HG03442 (cell line): ENCODE results near the gene ATF7IP2.
"Not testable (repeated sequence)": the region's sequence is repeated elsewhere in the genome, so short reads cannot be mapped to it uniquely, and the experiment has no call there.

ENCODE experiments used
- ATAC-seq: cut with Tn5 transposase; IDR thresholded peaks from one replicate; pipeline ENCODE4 v1.9.1; 2021; ENCODE audit warnings: mild to moderate bottlenecking, moderate library complexity; ENCODE audit not compliant: unreplicated experiment

The ATF7IP2 gene

GRCh38 chr16:10385725-10386516 lies at the start of gene ATF7IP2:
ATF7IP2 (plus strand) TSS chr16:10386061; CDS start chr16:10430621, 44,560 bp downstream.
- ATAC-seq = peak; percentile 92

- ATAC-seq = no peak
Measured at GRCh38 chr16:10338426-10338825, 47.4 kb upstream of the ATF7IP2 start.

- ATAC-seq = no peak
Measured at GRCh38 chr16:10339777-10340732, 45.8 kb upstream of the ATF7IP2 start.

- ATAC-seq = no peak
Measured at GRCh38 chr16:10343124-10343760, 42.6 kb upstream of the ATF7IP2 start.

- not testable (repeated sequence) for ATAC-seq
Measured at GRCh38 chr16:10344699-10345098, 41.2 kb upstream of the ATF7IP2 start.

GRCh38 chr16:10345629-10346028 lies 40.2 kb upstream of the ATF7IP2 start:
- no peak for ATAC-seq

- no peak for ATAC-seq
Measured at GRCh38 chr16:10349851-10350250, 36.0 kb upstream of the ATF7IP2 start.

GRCh38 chr16:10352262-10352661 lies 33.6 kb upstream of the ATF7IP2 start:
- no peak for ATAC-seq

GRCh38 chr16:10355589-10355988 lies 30.3 kb upstream of the ATF7IP2 start:
- ATAC-seq = no peak

- no peak for ATAC-seq
Measured at GRCh38 chr16:10356870-10357842, 28.7 kb upstream of the ATF7IP2 start.

- not testable (repeated sequence) for ATAC-seq
Measured at GRCh38 chr16:10361747-10362076, 24.1 kb upstream of the ATF7IP2 start.

GRCh38 chr16:10362077-10362863 lies 23.6 kb upstream of the ATF7IP2 start:
- ATAC-seq = no peak

- ATAC-seq = not testable (repeated sequence)
Measured at GRCh38 chr16:10362864-10363197, 23.0 kb upstream of the ATF7IP2 start.

- ATAC-seq = not testable (repeated sequence)
Measured at GRCh38 chr16:10366619-10367018, 19.2 kb upstream of the ATF7IP2 start.

GRCh38 chr16:10367616-10368188 lies 18.2 kb upstream of the ATF7IP2 start:
- no peak for ATAC-seq

- no peak for ATAC-seq
Measured at GRCh38 chr16:10368969-10369551, 16.8 kb upstream of the ATF7IP2 start.

GRCh38 chr16:10370096-10370726 lies 15.7 kb upstream of the ATF7IP2 start:
- no peak for ATAC-seq

GRCh38 chr16:10371592-10371991 lies 14.3 kb upstream of the ATF7IP2 start:
- ATAC-seq = no peak
